HepG2 (cell line): Measurements from ENCODE around the gene VPREB3. TPM values are rescaled to one million over a fixed set of nuclear protein-coding genes. Genes with fewer than 3 reads are reported as not detected.
A peak's percentile ranks its signal among the peaks of the same experiment; 100 is the strongest.

Experiments used
- FOXO4 ChIP-seq: sonication (generic); formaldehyde crosslinking; conservative IDR thresholded peaks from 2 replicates; pipeline ENCODE4 v1.8.1; 2023; ENCODE audit warnings: missing genetic modification reagents
- HNRNPLL ChIP-seq: fragments of 200-400 bp; formaldehyde crosslinking; IDR thresholded peaks from 2 replicates; pipeline ENCODE4 v1.6.1; 2017; ENCODE audit warnings: mild to moderate bottlenecking, low read depth, low read length; ENCODE audit not compliant: poor library complexity, severe bottlenecking
- JUNB ChIP-seq: sonication (generic); formaldehyde crosslinking; IDR thresholded peaks from 2 replicates; pipeline ENCODE4 v1.8.0; 2022; ENCODE audit warnings: missing genetic modification reagents, mild to moderate bottlenecking, borderline replicate concordance
- MYC ChIP-seq: sonication (generic); formaldehyde crosslinking; IDR thresholded peaks from 2 replicates; pipeline ENCODE4 v1.9.0; 2021; ENCODE audit warnings: missing genetic modification reagents, borderline replicate concordance
- RNF2 ChIP-seq: fragments of 450-650 bp; conservative IDR thresholded peaks from 2 replicates; pipeline ENCODE4 v1.6.1; 2016; ENCODE audit warnings: low read depth
- RORA ChIP-seq: sonication (generic); formaldehyde crosslinking; IDR thresholded peaks from 2 replicates; pipeline ENCODE4 v1.5.0; 2020; ENCODE audit warnings: mild to moderate bottlenecking, missing genetic modification reagents, moderate library complexity
- TGIF2 ChIP-seq: IDR thresholded peaks from 2 replicates; pipeline ENCODE4 v1.6.1; 2016; ENCODE audit warnings: control low read depth, missing compliant biosample characterization
- ZIK1 ChIP-seq: sonication (generic); formaldehyde crosslinking; IDR thresholded peaks from 2 replicates; pipeline ENCODE4 v1.5.0; 2020; ENCODE audit warnings: mild to moderate bottlenecking, low read depth, missing genetic modification reagents, borderline replicate concordance
- ZMYM2 ChIP-seq: sonication (generic); formaldehyde crosslinking; IDR thresholded peaks from 2 replicates; pipeline ENCODE4 v1.8.0; 2022; ENCODE audit warnings: mild to moderate bottlenecking, missing genetic modification reagents
- ZNF230 ChIP-seq: sonication (generic); formaldehyde crosslinking; IDR thresholded peaks from 2 replicates; pipeline ENCODE4 v1.4.0; 2020; ENCODE audit warnings: mild to moderate bottlenecking, missing genetic modification reagents
- ZNF24 ChIP-seq: fragments of 450-650 bp; IDR thresholded peaks from 2 replicates; pipeline ENCODE4 v1.6.1; 2017; ENCODE audit warnings: antibody characterized with exemption, mild to moderate bottlenecking
- ZNF281 ChIP-seq: sonication (generic); formaldehyde crosslinking; IDR thresholded peaks from 2 replicates; pipeline ENCODE4 v1.4.0; 2020; ENCODE audit warnings: missing genetic modification reagents, borderline replicate concordance
- ZNF343 ChIP-seq: sonication (generic); formaldehyde crosslinking; IDR thresholded peaks from 2 replicates; pipeline ENCODE4 v1.4.0; 2020; ENCODE audit warnings: mild to moderate bottlenecking, missing genetic modification reagents
- ZNF530 ChIP-seq: sonication (generic); formaldehyde crosslinking; IDR thresholded peaks from 2 replicates; pipeline ENCODE4 v1.5.0; 2020; ENCODE audit warnings: low read depth, mild to moderate bottlenecking, missing genetic modification reagents
- ZNF710 ChIP-seq: sonication (generic); formaldehyde crosslinking; IDR thresholded peaks from 2 replicates; pipeline ENCODE4 v1.5.0; 2020; ENCODE audit warnings: mild to moderate bottlenecking, missing genetic modification reagents, borderline replicate concordance
- ZNF737 ChIP-seq: sonication (generic); formaldehyde crosslinking; IDR thresholded peaks from 2 replicates; pipeline ENCODE4 v1.5.0; 2020; ENCODE audit warnings: missing genetic modification reagents, mild to moderate bottlenecking, borderline replicate concordance
- ZNF790 ChIP-seq: sonication (generic); formaldehyde crosslinking; IDR thresholded peaks from 2 replicates; pipeline ENCODE4 v1.8.0; 2022; ENCODE audit warnings: missing genetic modification reagents, mild to moderate bottlenecking, borderline replicate concordance
- ZNF792 ChIP-seq: IDR thresholded peaks from 2 replicates; pipeline ENCODE4 v1.6.1; 2016
- ZNF841 ChIP-seq: sonication (generic); formaldehyde crosslinking; IDR thresholded peaks from 2 replicates; pipeline ENCODE4 v1.8.1; 2023; ENCODE audit warnings: missing genetic modification reagents, borderline replicate concordance
- polyA plus RNA-seq, 8 experiments: library from polyadenylated mRNA; depleted of rRNA in 3 of 8; stranded (reverse) in 7 of 8; unstranded in 1 of 8; fragments of >200 nt; fragmentation: Illumina TruSeq in 4 of 8; extraction: Trizol in 4 of 8; gene quantifications; 2 replicates each; pipeline versions ENCODE4 v1.2.1 to v1.2.3, GENCODE V29; 2011 to 2016; ENCODE audit warnings: low read depth in 4 of 8, missing spikeins in 1 of 8, mixed read lengths in 1 of 8; ENCODE audit not compliant: insufficient read depth in 1 of 8
- total RNA-seq, 5 experiments: library from RNA; depleted of rRNA; stranded (reverse); fragments of >200 nt; fragmentation: Illumina TruSeq; extraction: Trizol; gene quantifications; 2 replicates each; pipeline ENCODE4 v1.2.3, GENCODE V29; 2016; ENCODE audit warnings: low read depth in 1 of 5

Gene VPREB3
- total and polyA plus RNA-seq, 2 of the 13 experiments (the other 11 are each of a cell fraction or from before 2014, with no cell fraction given) = 0.22 TPM; not detected in 1

- TF ChIP-seq HNRNPLL (peak; percentile 82), ZIK1 (CRISPR knock-in tag) (peak; percentile 59; the same call in 1 of the 2 replicates), JUNB (CRISPR knock-in tag) (no peak), RNF2 (no peak), ZNF530 (CRISPR knock-in tag) (no peak), ZNF230 (CRISPR knock-in tag) (peak; percentile 64; the same call in 1 of the 2 replicates), ZMYM2 (CRISPR knock-in tag) (0 out of 2 replicates have a peak, but pooled peaks have one; percentile 29), ZNF281 (peak; percentile 81), FOXO4 (CRISPR knock-in tag) (no peak), ZNF710 (CRISPR knock-in tag) (peak; percentile 51; the same call in 1 of the 2 replicates), ZNF841 (CRISPR knock-in tag) (no peak), ZNF737 (CRISPR knock-in tag) (peak; percentile 20; the same call in 1 of the 2 replicates), ZNF343 (peak; percentile 85; the same call in 1 of the 2 replicates), RORA (CRISPR knock-in tag) (peak; percentile 82; the same call in 1 of the 2 replicates), ZNF790 (no peak), TGIF2 (peak; percentile 52), MYC (CRISPR knock-in tag) (peak; percentile 92), ZNF792 (CRISPR knock-in tag) (no peak), ZNF24 (no peak)
Observed at GRCh38 chr22:23767673-23768548, 13.7 kb upstream of the VPREB3 start, which contains the start of gene CHCHD10 (continued).
